RWPE1 (cell line): ENCODE measurements around the gene PARVG.

Experiments
- CTCF ChIA-PET: fragments of 350-600 bp; sonication (Branson Sonifier 250); formaldehyde crosslinking; extraction: SDS; loops from one replicate; lab custom pipeline; 2021; lab: Yijun Ruan, JAX
- POLR2A ChIA-PET: fragments of 400-600 bp; formaldehyde crosslinking; extraction: SDS; loops from one replicate; lab custom pipeline; 2020; ENCODE audit warnings: antibody characterized with exemption; ENCODE audit not compliant: low non-redundant PET; lab: Yijun Ruan, JAX
- DNase-seq: peaks from one replicate; pipeline ENCODE4 v3.0.0; 2012; ENCODE audit warnings: low spot score
- H3K27ac ChIP-seq: fragments of 450-650 bp; 2 replicates; pipeline ENCODE4 v1.5.1; 2017
- CTCF ChIP-seq: fragments of 450-650 bp; conservative IDR thresholded peaks from 2 replicates; pipeline ENCODE4 v1.5.1; 2017; ENCODE audit warnings: low read depth, mild to moderate bottlenecking

PARVG gene

GRCh38 chr22:44205516-44206329, 25.0 kb downstream of the PARVG start:
- no peak for TF ChIP-seq CTCF
- POLR2A ChIA-PET = no interaction called here
- H3K27ac ChIP-seq = no peak overlapping the region
- DNase-seq = no peak
- CTCF ChIA-PET = no interaction called here

DNA sequence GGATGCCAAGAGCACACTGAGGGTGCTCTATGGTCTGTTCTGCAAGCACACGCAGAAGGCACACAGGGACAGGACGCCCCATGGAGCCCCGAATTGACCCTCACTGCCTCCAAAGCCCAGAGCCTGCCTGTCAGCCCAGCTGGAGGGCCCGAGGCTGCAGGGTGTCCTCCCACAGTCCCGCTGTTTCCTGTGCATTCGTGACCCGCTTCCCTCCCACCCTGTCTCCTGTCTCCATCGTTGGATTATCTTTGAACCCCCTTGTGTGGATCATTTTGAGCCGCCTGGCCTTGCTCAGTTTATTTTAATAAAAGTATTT, 25.6 kb downstream of the PARVG start:
- CTCF ChIA-PET = no interaction called here
- POLR2A ChIA-PET = no interaction called here
- no peak for TF ChIP-seq CTCF
- no peak for DNase-seq
- no peak overlapping the region for H3K27ac ChIP-seq

DNA sequence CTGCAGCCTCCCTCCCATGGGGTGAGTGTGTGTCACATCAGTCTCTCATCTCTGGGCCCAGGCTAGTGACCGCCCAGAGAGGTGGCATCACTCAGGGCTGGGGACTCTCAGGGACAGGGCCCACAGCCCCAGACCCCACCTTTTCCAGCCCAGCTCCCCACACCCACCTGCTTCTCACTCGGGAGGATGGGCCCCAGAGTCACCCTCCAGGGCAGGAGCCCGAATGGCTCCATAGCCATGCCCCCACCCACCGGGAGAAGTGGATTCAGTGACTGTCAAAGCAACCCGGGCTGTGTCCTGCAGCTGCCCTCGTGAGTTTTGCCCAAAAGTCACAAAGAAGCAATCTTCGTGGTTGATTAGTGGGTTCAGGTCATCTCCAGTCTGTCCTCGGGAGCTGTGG, 26.0 kb downstream of the PARVG start:
- POLR2A ChIA-PET = no interaction called here
- no peak overlapping the region for H3K27ac ChIP-seq
- CTCF ChIA-PET = no interaction called here
- DNase-seq = no peak
- TF ChIP-seq CTCF = no peak

DNA sequence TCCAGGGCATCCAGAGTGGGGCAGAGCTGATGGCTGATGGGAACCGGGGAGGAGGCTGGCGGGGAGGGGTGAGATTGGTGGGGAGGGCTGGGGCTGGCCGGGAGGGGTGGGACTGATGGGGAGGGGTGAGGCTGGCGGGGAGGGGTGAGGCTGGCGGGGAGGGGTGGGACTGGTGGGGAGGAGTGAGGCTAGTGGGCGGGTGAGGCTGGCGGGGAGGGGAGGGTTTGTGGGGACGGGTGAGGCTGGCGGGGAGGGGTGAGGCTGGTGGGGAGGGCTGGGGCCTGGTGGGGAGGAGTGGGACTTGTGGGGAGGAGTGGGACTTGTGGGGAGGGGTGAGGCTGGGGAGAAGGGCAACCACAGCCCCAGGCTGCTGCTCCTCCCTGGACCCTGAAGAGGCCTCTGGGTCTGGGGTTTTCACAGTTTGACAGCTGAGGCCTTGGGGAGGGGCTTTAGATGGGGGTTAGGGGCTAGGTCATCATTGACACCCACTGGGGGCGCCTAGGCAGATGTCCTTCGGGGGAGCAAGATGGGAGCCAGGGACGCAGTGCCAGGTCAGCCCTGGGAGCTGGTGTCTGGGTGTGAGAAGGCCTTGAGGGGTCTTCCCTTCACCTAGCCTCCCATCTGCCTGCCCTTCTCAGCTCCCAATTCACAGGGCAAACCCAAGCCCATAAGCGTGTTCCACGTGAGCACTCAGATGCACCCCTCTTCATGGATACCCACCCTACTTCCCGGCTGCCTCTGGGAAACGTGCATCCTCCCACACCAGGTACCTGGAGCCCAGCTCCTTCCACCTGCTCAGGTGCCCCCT, 26.7 kb downstream of the PARVG start:
- no peak for TF ChIP-seq CTCF
- H3K27ac ChIP-seq = no peak overlapping the region
- ChIA-PET CTCF (no interaction called here), POLR2A (no interaction called here)
- DNase-seq = no peak

DNA sequence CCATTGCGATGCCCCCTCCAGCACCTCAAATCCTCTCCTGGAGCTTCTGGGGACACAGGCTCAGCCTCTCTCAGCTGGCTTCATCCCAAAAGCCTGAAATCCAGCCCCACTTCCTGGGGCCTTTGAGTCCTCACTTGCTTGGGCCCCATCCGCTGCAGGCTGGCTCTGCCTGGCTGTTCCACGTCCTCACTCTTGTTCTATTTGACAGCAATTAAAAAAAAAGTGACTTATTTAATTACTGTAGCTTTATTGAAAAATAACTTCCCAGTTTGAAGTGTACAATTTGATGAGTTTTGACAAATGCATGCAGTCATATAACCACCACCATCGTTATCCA, 27.2 kb downstream of the PARVG start:
- ChIA-PET CTCF (no interaction called here), POLR2A (no interaction called here)
- no peak overlapping the region for H3K27ac ChIP-seq
- TF ChIP-seq CTCF = no peak
- DNase-seq = no peak

- ChIA-PET CTCF (interaction anchor here (0.6 kb wide), 1 partner anchor 54 kb away, joined by 3 read pairs; no protein-coding TSS in a partner anchor), POLR2A (no interaction called here)
- no peak overlapping the region for H3K27ac ChIP-seq
- no peak for DNase-seq
- TF ChIP-seq CTCF = no peak
Measured at GRCh38 chr22:44209343-44209742, 28.6 kb downstream of the PARVG start.
